K562 (cell line): ENCODE measurements around the gene ISL1. TPM values are rescaled to one million over a fixed set of nuclear protein-coding genes. Genes with fewer than 3 reads are reported as not detected.

Source experiments
- ATAC-seq: fragments of 200-7000 bp; cut with Tn5 transposase; 3 replicates; pipeline ENCODE4 v1.9.1; 2020; ENCODE audit warnings: moderate library complexity
- BruUV-seq: library from RNA; stranded (reverse); fragments of 400-500 nt; replicated peaks from 2 replicates; lab custom pipeline; 2021; lab: Mats Ljungman, UMichigan
- CTCF ChIA-PET: fragments of 300-600 bp; formaldehyde crosslinking; extraction: SDS; loops from one replicate; lab custom pipeline; 2021; ENCODE audit warnings: low intra/inter-chr PET ratio; lab: Yijun Ruan, JAX
- POLR2A ChIA-PET: fragments of 300-600, 350-650 bp; sonication (Branson Sonifier 250); formaldehyde crosslinking; extraction: SDS; loops from one replicate; lab custom pipeline; 2021; ENCODE audit warnings: antibody characterized with exemption, inconsistent platforms; lab: Yijun Ruan, JAX
- DNase-seq, 4 experiments: peaks; one replicate each; pipeline versions ENCODE4 v3.0.0 to v3.0.0-alpha.2; 2011 to 2018; ENCODE audit warnings: low spot score in 3 of 4, mixed read lengths in 3 of 4; ENCODE audit errors: extremely low read depth in 1 of 4
- FAIRE-seq: peaks from 2 replicates; lab custom pipeline; 2011; peaks lifted over from hg19 to GRCh38; lab: Jason Lieb, UNC
- H2AFZ ChIP-seq: 2 replicates; pipeline ENCODE4 v1.6.0; 2011; ENCODE audit warnings: low read depth, low read length, control low read depth, inconsistent platforms
- H3K27ac ChIP-seq: fragments of 200-600 bp; 3 replicates; pipeline ENCODE4 v1.8.0; 2011; ENCODE audit warnings: low read depth, mild to moderate bottlenecking, control low read depth, inconsistent platforms, low read length, moderate library complexity, mixed read lengths; ENCODE audit errors: extremely low read depth
- H3K27me3 ChIP-seq, 2 experiments: fragments of 300-600 bp in 1 of 2; 2 replicates in 1 of 2; 3 replicates in 1 of 2; pipeline versions ENCODE4 v1.6.0 to v1.8.0; 2011; ENCODE audit warnings: inconsistent platforms in 2 of 2, low read length in 2 of 2, mild to moderate bottlenecking in 1 of 2, mixed read lengths in 1 of 2, moderate library complexity in 1 of 2; ENCODE audit not compliant: control insufficient read depth in 2 of 2, insufficient read depth in 2 of 2
- H3K36me3 ChIP-seq: fragments of 300-600 bp; 3 replicates; pipeline ENCODE4 v1.8.0; 2011; ENCODE audit warnings: mild to moderate bottlenecking, low read length, inconsistent platforms; ENCODE audit not compliant: control insufficient read depth, insufficient read depth
- H3K4me1 ChIP-seq, 2 experiments: fragments of 200-600 bp in 1 of 2; replicated peaks in 1 of 2; 2 replicates in 1 of 2; 3 replicates in 1 of 2; pipeline versions ENCODE4 v1.5.1 to v1.8.0; 2011; ENCODE audit warnings: inconsistent platforms in 2 of 2, low read length in 2 of 2, mild to moderate bottlenecking in 1 of 2, mixed read lengths in 1 of 2, moderate library complexity in 1 of 2; ENCODE audit not compliant: control insufficient read depth in 2 of 2, insufficient read depth in 2 of 2
- H3K4me2 ChIP-seq: 2 replicates; pipeline ENCODE4 v1.6.1; 2011; ENCODE audit warnings: low read length, control low read depth, inconsistent platforms, mixed read lengths; ENCODE audit not compliant: insufficient read depth
- H3K4me3 ChIP-seq: fragments of 200-600 bp; sonication (generic), shearing (Covaris generic); 2 replicates; pipeline ENCODE4 v1.5.1; 2016; ENCODE audit warnings: control low read depth, inconsistent platforms
- H3K79me2 ChIP-seq: fragments of 200-600 bp; 3 replicates; pipeline ENCODE4 v1.8.0; 2011; ENCODE audit warnings: low read length, inconsistent platforms; ENCODE audit not compliant: control insufficient read depth, insufficient read depth
- H3K9ac ChIP-seq, 2 experiments: 2 replicates each; pipeline versions ENCODE4 v1.6.0 to v1.6.1; 2011; ENCODE audit warnings: low read depth in 2 of 2, low read length in 2 of 2, control low read depth in 1 of 2, inconsistent platforms in 1 of 2, mild to moderate bottlenecking in 1 of 2, mixed read lengths in 1 of 2; ENCODE audit not compliant: insufficient read depth in 1 of 2
- H3K9me1 ChIP-seq: one replicate; pipeline ENCODE4 v1.6.0; 2011; ENCODE audit warnings: inconsistent platforms, mild to moderate bottlenecking, low read length, moderate library complexity; ENCODE audit not compliant: control insufficient read depth, insufficient read depth
- H3K9me3 ChIP-seq: replicated peaks from 2 replicates; pipeline ENCODE4 v1.5.1; 2011; ENCODE audit warnings: low read depth, low read length, inconsistent platforms; ENCODE audit not compliant: control insufficient read depth, insufficient read depth
- H4K20me1 ChIP-seq: replicated peaks from 2 replicates; pipeline ENCODE4 v1.6.1; 2011; ENCODE audit warnings: low read length, inconsistent platforms, mixed read lengths; ENCODE audit not compliant: control insufficient read depth, insufficient read depth
- CEBPB ChIP-seq: fragments of 450-650 bp; IDR thresholded peaks from 2 replicates; pipeline ENCODE4 v1.6.1; 2016; ENCODE audit warnings: missing genetic modification characterization, missing compliant biosample characterization
- ELF4 ChIP-seq: fragments of 450-650 bp; formaldehyde crosslinking; IDR thresholded peaks from 2 replicates; pipeline ENCODE4 v1.4.0; 2022; ENCODE audit warnings: missing genetic modification characterization
- ERF ChIP-seq: fragments of 450-650 bp; formaldehyde crosslinking; IDR thresholded peaks from 2 replicates; pipeline ENCODE4 v1.4.0; 2020; ENCODE audit warnings: mild to moderate bottlenecking, mixed read lengths
- HDAC3 ChIP-seq: fragments of 450-650 bp; IDR thresholded peaks from 2 replicates; pipeline ENCODE4 v1.6.1; 2018; ENCODE audit warnings: borderline replicate concordance, mild to moderate bottlenecking, moderate library complexity; ENCODE audit not compliant: partially characterized antibody
- HLTF ChIP-seq: fragments of 450-650 bp; IDR thresholded peaks from 2 replicates; pipeline ENCODE4 v1.6.1; 2016
- HNRNPLL ChIP-seq: fragments of 200-400 bp; formaldehyde crosslinking; IDR thresholded peaks from 2 replicates; pipeline ENCODE4 v1.6.1; 2017; ENCODE audit warnings: low read length, low read depth, mild to moderate bottlenecking; ENCODE audit not compliant: poor library complexity, severe bottlenecking
- MCM3 ChIP-seq: fragments of 450-650 bp; IDR thresholded peaks from 2 replicates; pipeline ENCODE4 v1.6.1; 2016
- MEF2A ChIP-seq: IDR thresholded peaks from 2 replicates; pipeline ENCODE4 v1.6.1; 2011; ENCODE audit warnings: low read depth, mild to moderate bottlenecking, low read length, moderate library complexity; ENCODE audit not compliant: control insufficient read depth
- PHB ChIP-seq: fragments of 250-450 bp; sonication (Bioruptor Pico); IDR thresholded peaks from 2 replicates; pipeline ENCODE4 v1.5.0; 2021
- SNIP1 ChIP-seq: fragments of 450-650 bp; IDR thresholded peaks from 2 replicates; pipeline ENCODE4 v1.7.1; 2017; ENCODE audit warnings: low read depth, mild to moderate bottlenecking
- ZBTB7A ChIP-seq: IDR thresholded peaks from 2 replicates; pipeline ENCODE4 v1.6.1; 2011; ENCODE audit warnings: low read depth, mild to moderate bottlenecking, low read length, moderate library complexity, borderline replicate concordance; ENCODE audit not compliant: control insufficient read depth
- ZSCAN32 ChIP-seq: fragments of 450-650 bp; formaldehyde crosslinking; IDR thresholded peaks from 2 replicates; pipeline ENCODE4 v1.4.0; 2020; ENCODE audit warnings: mild to moderate bottlenecking, moderate library complexity
- WGBS: fragments of 100-300 bp; shearing (Covaris generic); methylation state at CpG from one replicate; pipeline ENCODE4 v1.1.6; 2016; ENCODE audit warnings: low coverage, mixed read lengths; ENCODE audit not compliant: insufficient coverage; ENCODE audit errors: missing lambda C conversion rate; 5-methylcytosine and 5-hydroxymethylcytosine counted together
- in situ Hi-C: fragments of 300-500 bp; cut with MboI; formaldehyde crosslinking; loops from 4 replicates; pipeline ENCODE4 v1.15.0; 2018; ENCODE audit warnings: inconsistent platforms, mixed read lengths
- intact Hi-C: fragments of 100-400 bp; cut with micrococcal nuclease; formaldehyde crosslinking; loops from 2 replicates; pipeline ENCODE4 v1.14.2; 2022
- polyA plus RNA-seq, 8 experiments: library from polyadenylated mRNA; depleted of rRNA in 4 of 8; stranded (reverse) in 5 of 8; unstranded in 3 of 8; fragments of >200 nt; fragmentation: Nextera tagmentation in 2 of 8; fragmentation: Illumina TruSeq in 1 of 8; extraction: Ambion mirVana in 2 of 8; extraction: Trizol in 1 of 8; gene quantifications; 2 replicates each; pipeline versions ENCODE4 v1.2.1 to v1.2.3, GENCODE V29; 2011 to 2014; ENCODE audit warnings: inconsistent platforms in 1 of 8, missing spikeins in 1 of 8
- total RNA-seq, 7 experiments: library from RNA; depleted of rRNA in 6 of 7; stranded (reverse); fragments of >200 nt in 6 of 7; fragmentation: Illumina TruSeq in 2 of 7; extraction: Trizol in 2 of 7; gene quantifications; 2 replicates each; pipeline versions ENCODE4 v1.2.1 to v1.2.3, GENCODE V29; 2011 to 2021; ENCODE audit warnings: low replicate concordance in 1 of 7
- TF ChIP-seq, protein P1 (sequence below): fragments of 250-450 bp; sonication (Bioruptor Pico); IDR thresholded peaks from 2 replicates; pipeline ENCODE4 v1.5.0; 2022; ENCODE audit warnings: mild to moderate bottlenecking
- TF ChIP-seq, protein P2 (sequence below), 2 experiments: fragments of 250-450 bp in 1 of 2; fragments of 450-650 bp in 1 of 2; sonication (Bioruptor Pico) in 1 of 2; IDR thresholded peaks; 2 replicates each; pipeline versions ENCODE4 v1.6.1 to v1.8.0; 2016 to 2021; ENCODE audit warnings: mild to moderate bottlenecking in 2 of 2, moderate library complexity in 2 of 2, missing compliant biosample characterization in 1 of 2, missing genetic modification characterization in 1 of 2

ISL1 gene
- total and polyA plus RNA-seq, 9 of the 15 experiments (the other 6 are each of a cell fraction or from before 2014, with no cell fraction given): not detected

DNA sequence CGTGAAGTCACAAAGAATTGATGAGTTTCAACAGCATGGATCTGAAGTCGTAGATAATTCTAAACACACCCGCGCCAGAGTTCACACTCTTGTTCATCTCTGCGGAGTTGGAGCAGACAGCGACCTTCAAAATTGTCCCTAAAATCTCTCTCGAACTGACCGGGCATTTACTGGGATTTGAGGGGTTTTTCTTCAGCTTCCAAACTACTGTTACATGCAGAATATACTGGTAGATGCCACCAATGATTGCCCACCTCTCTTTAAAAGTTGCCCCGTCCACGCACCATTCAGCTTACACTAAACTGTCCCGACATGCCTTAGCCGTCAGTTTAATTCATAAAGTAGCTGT is 5.2 kb upstream of the ISL1 start:
- WGBS: under 1% methylated on average over 12 of the region's 12 CpGs
- no peak for FAIRE-seq
- no peaks in the 10 kb centered on the region for H4K20me1 ChIP-seq
- no peak overlapping the region for H2AFZ ChIP-seq
- H3K27ac ChIP-seq: no peak overlapping the region
- TF ChIP-seq SNIP1 (no peak), MEF2A (no peak), MCM3 (no peak), ZBTB7A (no peak), ERF (CRISPR knock-in tag) (no peak), ELF4 (CRISPR knock-in tag) (no peak), ZSCAN32 (no peak), PHB (CRISPR knock-in tag) (no peak), CEBPB (tag) (no peak), HLTF (no peak), HNRNPLL (no peak), HDAC3 (no peak)
- TF ChIP-seq, protein P1, sequence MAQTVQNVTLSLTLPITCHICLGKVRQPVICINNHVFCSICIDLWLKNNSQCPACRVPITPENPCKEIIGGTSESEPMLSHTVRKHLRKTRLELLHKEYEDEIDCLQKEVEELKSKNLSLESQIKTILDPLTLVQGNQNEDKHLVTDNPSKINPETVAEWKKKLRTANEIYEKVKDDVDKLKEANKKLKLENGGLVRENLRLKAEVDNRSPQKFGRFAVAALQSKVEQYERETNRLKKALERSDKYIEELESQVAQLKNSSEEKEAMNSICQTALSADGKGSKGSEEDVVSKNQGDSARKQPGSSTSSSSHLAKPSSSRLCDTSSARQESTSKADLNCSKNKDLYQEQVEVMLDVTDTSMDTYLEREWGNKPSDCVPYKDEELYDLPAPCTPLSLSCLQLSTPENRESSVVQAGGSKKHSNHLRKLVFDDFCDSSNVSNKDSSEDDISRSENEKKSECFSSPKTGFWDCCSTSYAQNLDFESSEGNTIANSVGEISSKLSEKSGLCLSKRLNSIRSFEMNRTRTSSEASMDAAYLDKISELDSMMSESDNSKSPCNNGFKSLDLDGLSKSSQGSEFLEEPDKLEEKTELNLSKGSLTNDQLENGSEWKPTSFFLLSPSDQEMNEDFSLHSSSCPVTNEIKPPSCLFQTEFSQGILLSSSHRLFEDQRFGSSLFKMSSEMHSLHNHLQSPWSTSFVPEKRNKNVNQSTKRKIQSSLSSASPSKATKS (CRISPR knock-in tag): no peak
- TF ChIP-seq, protein P2, sequence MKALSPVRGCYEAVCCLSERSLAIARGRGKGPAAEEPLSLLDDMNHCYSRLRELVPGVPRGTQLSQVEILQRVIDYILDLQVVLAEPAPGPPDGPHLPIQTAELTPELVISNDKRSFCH (CRISPR knock-in tag; IDR thresholded peaks at IDR 0.05): no peak
- TF ChIP-seq, protein P2 (tag; IDR thresholded peaks at IDR 0.05): no peak
- peaks cover 5 to 15% of the 10 kb centered on the region in 2 experiments; a peak in 3 of 5 replicates for H3K27me3 ChIP-seq
- H3K9ac ChIP-seq: no peak overlapping the region
- H3K36me3 ChIP-seq: no peaks in the 10 kb centered on the region
- H3K79me2 ChIP-seq: no peaks in the 10 kb centered on the region
- POLR2A ChIA-PET: no interaction called here
- CTCF ChIA-PET: no interaction called here
- in situ Hi-C loops: loop anchor here (25.0 kb wide), 1 partner anchor 1284 kb away; no protein-coding TSS in a partner anchor
- no peak overlapping the region for H3K4me2 ChIP-seq
- H3K4me1 ChIP-seq: peaks cover 0 to 4% of the 10 kb centered on the region in 2 experiments; a peak in 1 of 5 replicates
- no peaks in the 10 kb centered on the region for H3K9me1 ChIP-seq
- H3K4me3 ChIP-seq: no peak overlapping the region
- no peak for ATAC-seq
- no TSS peak for BruUV-seq
- no peaks in the 10 kb centered on the region for H3K9me3 ChIP-seq
- DNase-seq: no peak
- intact Hi-C loops: no loop called here
